Measurements from ENCODE around the gene ASGR2. TPM values are rescaled to one million over a fixed set of nuclear protein-coding genes. Genes with fewer than 3 reads are reported as not detected.
"Not testable (repeated sequence)": the region's sequence is repeated elsewhere in the genome, so short reads cannot be mapped to it uniquely, and the experiment has no call there.

ASGR2 gene
- total and polyA plus RNA-seq, 9 donors: 0.20 to 0.72 (median 0.37) TPM; not detected in 2

- 67 to 69% (median 68%) methylated on average over 20 of the region's 20 CpGs for WGBS, 3 donors
- intact Hi-C loops (cut with DNase I): no loop called here
- Histone ChIP-seq H3K27ac (no peak overlapping the region), H3K36me3 (no peaks in the 10 kb centered on the region), H3K27me3 (no peaks in the 10 kb centered on the region), H3K4me3 (no peak overlapping the region), H3K4me1 (ENCODE audit: insufficient read depth) (no peaks in the 10 kb centered on the region), H3K9me3 (no peaks in the 10 kb centered on the region)
- TF ChIP-seq POLR2A (IDR thresholded peaks at IDR 0.05): no peak
- no peak for TF ChIP-seq EP300 (IDR thresholded peaks at IDR 0.05)
- no peak for TF ChIP-seq CTCF (IDR thresholded peaks at IDR 0.05)
- no peak for DNase-seq
Measured at GRCh38 chr17:7107012-7107754, 7.4 kb downstream of the ASGR2 start.

GRCh38 chr17:7102421-7102820, 12.2 kb downstream of the ASGR2 start:
- WGBS, 3 donors: 61 to 79% (median 62%) methylated on average over 6 of the region's 6 CpGs
- TF ChIP-seq EP300 (IDR thresholded peaks at IDR 0.05) (no peak), CTCF (IDR thresholded peaks at IDR 0.05) (no peak), POLR2A (IDR thresholded peaks at IDR 0.05) (no peak)
- intact Hi-C loops (cut with DNase I): no loop called here

GRCh38 chr17:7101531-7101930, 13.1 kb downstream of the ASGR2 start:
- no peak for TF ChIP-seq POLR2A (IDR thresholded peaks at IDR 0.05)
- no peak for TF ChIP-seq CTCF (IDR thresholded peaks at IDR 0.05)
- TF ChIP-seq EP300 (IDR thresholded peaks at IDR 0.05): no peak
- Histone ChIP-seq H3K27ac (no peak overlapping the region), H3K36me3 (no peaks in the 10 kb centered on the region), H3K4me1 (ENCODE audit: insufficient read depth) (no peaks in the 10 kb centered on the region), H3K9me3 (no peaks in the 10 kb centered on the region), H3K4me3 (no peak overlapping the region), H3K27me3 (no peaks in the 10 kb centered on the region)
- DNase-seq: no peak
- 84 to 89% (median 87%) methylated on average over 14 of the region's 14 CpGs for WGBS, 3 donors
- intact Hi-C loops (cut with DNase I): no loop called here

More at GRCh38 chr17:7102421-7102820, 12.2 kb downstream of the ASGR2 start:
- Histone ChIP-seq H3K4me1 (ENCODE audit: insufficient read depth) (no peaks in the 10 kb centered on the region), H3K9me3 (no peaks in the 10 kb centered on the region), H3K27me3 (no peaks in the 10 kb centered on the region), H3K36me3 (no peaks in the 10 kb centered on the region), H3K4me3 (no peak overlapping the region), H3K27ac (no peak overlapping the region)
- no peak for DNase-seq

- H3K36me3 ChIP-seq; H3K4me1 ChIP-seq (ENCODE audit: insufficient read depth); DNase-seq; H3K4me3 ChIP-seq; H3K9me3 ChIP-seq; H3K27ac ChIP-seq; intact Hi-C loops (cut with DNase I); H3K27me3 ChIP-seq: not testable (repeated sequence)
- WGBS, 3 donors: 89 to 92% (median 90%) methylated on average over 48 to 50 of the region's 50 CpGs
Measured at GRCh38 chr17:7100641-7101379, 13.8 kb downstream of the ASGR2 start.

All from ovary (tissue), 9 donors.